B cell (primary cell): ENCODE measurements around the gene IBA57. TPM values are rescaled to one million over a fixed set of nuclear protein-coding genes. Genes with fewer than 3 reads are reported as not detected.

Experiments used
- ATAC-seq: fragments of 200-7000 bp; cut with Tn5 transposase; one replicate; pipeline ENCODE4 v1.10.0; 2021; ENCODE audit warnings: low read depth, mild to moderate bottlenecking, moderate number of reproducible peaks, moderate library complexity
- CTCF ChIA-PET: fragments of 350-600 bp; sonication (Branson Sonifier 250); formaldehyde crosslinking; loops from one replicate; lab custom pipeline; 2021; ENCODE audit warnings: antibody characterized with exemption, inconsistent platforms; lab: Charles Lee
- POLR2A ChIA-PET: fragments of 350-600 bp; sonication (Branson Sonifier 250); formaldehyde crosslinking; loops from one replicate; lab custom pipeline; 2021; ENCODE audit warnings: antibody characterized with exemption; lab: Charles Lee
- DNase-seq: peaks from one replicate; pipeline ENCODE4 v3.0.0; 2013
- H2AFZ ChIP-seq: 2 replicates; pipeline ENCODE4 v1.6.1; 2012; ENCODE audit warnings: mild to moderate bottlenecking, low read depth, low read length; ENCODE audit not compliant: insufficient read depth, poor library complexity, severe bottlenecking
- H3K27ac ChIP-seq, 2 donors: 1 replicate in 1 of 2; 2 replicates in 1 of 2; pipeline ENCODE4 v1.5.1; 2012 to 2013; ENCODE audit warnings: low read length in 2 of 2, mild to moderate bottlenecking in 2 of 2, moderate library complexity in 1 of 2
- H3K27me3 ChIP-seq, 4 experiments: fragments of 200-600 bp in 1 of 4; sonication (generic) in 1 of 4; replicated peaks in 1 of 4; 1 replicate in 2 of 4; 2 replicates in 2 of 4; pipeline versions ENCODE4 v1.6.1 to v1.7.0; 2013 to 2016; ENCODE audit warnings: low read length in 3 of 4, mild to moderate bottlenecking in 2 of 4, mixed read lengths in 1 of 4, moderate library complexity in 1 of 4; ENCODE audit not compliant: insufficient read depth in 4 of 4, control insufficient read depth in 3 of 4; ENCODE audit errors: control extremely low read depth in 1 of 4
- H3K36me3 ChIP-seq, 2 experiments: replicated peaks in 1 of 2; 1 replicate in 1 of 2; 2 replicates in 1 of 2; pipeline versions ENCODE4 v1.6.1 to v1.7.1; 2013; ENCODE audit warnings: low read length in 1 of 2; ENCODE audit not compliant: insufficient read depth in 2 of 2, control insufficient read depth in 1 of 2; ENCODE audit errors: control extremely low read depth in 1 of 2, extremely low read depth in 1 of 2
- H3K4me1 ChIP-seq, 2 donors: fragments of 200-600 bp in 1 of 2; sonication (generic) in 1 of 2; 1 replicate in 1 of 2; 2 replicates in 1 of 2; pipeline versions ENCODE4 v1.5.1 to v1.6.1; 2013 to 2017; ENCODE audit warnings: low read length in 2 of 2; ENCODE audit not compliant: control insufficient read depth in 2 of 2, insufficient read depth in 2 of 2
- H3K4me2 ChIP-seq: replicated peaks from 2 replicates; pipeline ENCODE3; 2012; ENCODE audit warnings: mild to moderate bottlenecking, low read depth, low read length; ENCODE audit not compliant: poor library complexity, severe bottlenecking
- H3K4me3 ChIP-seq, 5 experiments: fragments of 200-600 bp in 1 of 5; sonication (generic) in 1 of 5; 1 replicate in 3 of 5; 2 replicates in 2 of 5; pipeline versions ENCODE4 v1.5.1 to v1.7.0; 2011 to 2016; ENCODE audit warnings: low read length in 4 of 5, mild to moderate bottlenecking in 4 of 5, low read depth in 2 of 5, control low read depth in 1 of 5, moderate library complexity in 1 of 5; ENCODE audit not compliant: insufficient read depth in 1 of 5; ENCODE audit errors: control extremely low read depth in 1 of 5, extremely low read depth in 1 of 5
- H3K79me2 ChIP-seq: fragments of 200-600 bp; sonication (generic); one replicate; pipeline ENCODE4 v1.6.0; 2016; ENCODE audit warnings: low read length; ENCODE audit not compliant: control insufficient read depth, insufficient read depth
- H3K9ac ChIP-seq: fragments of 200-600 bp; sonication (generic); 2 replicates; pipeline ENCODE4 v1.6.1; 2017; ENCODE audit warnings: mild to moderate bottlenecking, low read length, moderate library complexity
- H3K9me3 ChIP-seq, 3 donors: one replicate each; pipeline versions ENCODE4 v1.6.1 to v1.7.1; 2013; ENCODE audit warnings: low read length in 2 of 3; ENCODE audit not compliant: control insufficient read depth in 2 of 3, insufficient read depth in 1 of 3; ENCODE audit errors: control extremely low read depth in 1 of 3
- H4K20me1 ChIP-seq: 2 replicates; pipeline ENCODE4 v1.6.0; 2012; ENCODE audit warnings: mild to moderate bottlenecking, low read length; ENCODE audit not compliant: insufficient read depth, control insufficient read depth, poor library complexity, severe bottlenecking
- H3K27ac Mint-ChIP-seq: one replicate; pipeline ENCODE4 v1.8.0; 2021; ENCODE audit warnings: mixed read lengths
- H3K27me3 Mint-ChIP-seq: one replicate; pipeline ENCODE4 v1.8.0; 2021; ENCODE audit warnings: mixed read lengths
- H3K4me1 Mint-ChIP-seq: one replicate; pipeline ENCODE4 v1.8.0; 2021; ENCODE audit warnings: mixed read lengths
- H3K4me3 Mint-ChIP-seq: one replicate; pipeline ENCODE4 v1.8.0; 2021; ENCODE audit warnings: mixed read lengths
- H3K9me3 Mint-ChIP-seq: one replicate; pipeline ENCODE4 v1.8.0; 2022; ENCODE audit warnings: mixed read lengths; ENCODE audit not compliant: insufficient read depth
- EZH2 ChIP-seq: IDR thresholded peaks from 2 replicates; pipeline ENCODE4 v1.6.1; 2012; ENCODE audit warnings: borderline replicate concordance, low read depth, mild to moderate bottlenecking, moderate library complexity, low read length; ENCODE audit not compliant: insufficient read depth, poor library complexity, severe bottlenecking
- WGBS: methylation state at CpG from one replicate; pipeline ENCODE4 v1.1.5; 2013; ENCODE audit warnings: missing lambda C conversion rate; ENCODE audit not compliant: insufficient coverage; 5-methylcytosine and 5-hydroxymethylcytosine counted together
- intact Hi-C: fragments of 100-400 bp; cut with micrococcal nuclease; formaldehyde crosslinking; loops from one replicate; pipeline ENCODE4 v1.10.0; 2022
- polyA plus RNA-seq: library from polyadenylated mRNA; depleted of rRNA; stranded (reverse); fragments of >200 nt; gene quantifications from 2 replicates; pipeline ENCODE4 v1.2.3, GENCODE V29; 2012
- total RNA-seq, 2 donors: library from RNA; stranded (reverse); fragments of 120-200 nt in 1 of 2; gene quantifications; 1 replicate in 1 of 2; 2 replicates in 1 of 2; pipeline versions ENCODE4 v1.2.3 to v1.2.4, GENCODE V29; 2013 to 2022
- TF ChIP-seq, protein P1 (sequence below): fragments of 200-600 bp; IDR thresholded peaks from one replicate; pipeline ENCODE4 v1.8.0; 2022; ENCODE audit warnings: antibody characterized with exemption, mild to moderate bottlenecking

Gene IBA57
- total and polyA plus RNA-seq, 2 donors (not counting 1 experiment from before 2014, with no cell fraction given) = 5.2 to 12.8 TPM

- no peaks in the 10 kb centered on the region for H3K27me3 Mint-ChIP-seq
- Histone ChIP-seq H3K4me3 (no peak overlapping the region), H3K4me2 (no peak overlapping the region), H3K4me1 (peaks cover under 1 to 8% of the 10 kb centered on the region in 2 donors), H3K9me3 (no peaks in the 10 kb centered on the region), H3K9ac (no peak overlapping the region), H3K36me3 (peaks cover 0 to 39% of the 10 kb centered on the region in 2 experiments), H4K20me1 (peaks cover 62% of the 10 kb centered on the region), H2AFZ (no peak overlapping the region), H3K79me2 (peaks cover 27% of the 10 kb centered on the region), H3K27me3 (no peaks in the 10 kb centered on the region), H3K27ac (no peak overlapping the region)
- 87% methylated on average over 8 of the region's 8 CpGs for WGBS
- no peaks in the 10 kb centered on the region for H3K9me3 Mint-ChIP-seq
- ChIA-PET CTCF (interaction anchor here (1.0 kb wide), 1 partner anchor 16 kb away, joined by 3 read pairs; the partner anchor contains the start of gene IBA57), POLR2A (interaction anchor here (0.6 kb wide), 1 partner anchor 60 kb away, joined by 3 read pairs; no protein-coding TSS in a partner anchor)
- H3K27ac Mint-ChIP-seq = no peak overlapping the region
- peaks cover 3% of the 10 kb centered on the region for H3K4me1 Mint-ChIP-seq
- TF ChIP-seq, protein P1, sequence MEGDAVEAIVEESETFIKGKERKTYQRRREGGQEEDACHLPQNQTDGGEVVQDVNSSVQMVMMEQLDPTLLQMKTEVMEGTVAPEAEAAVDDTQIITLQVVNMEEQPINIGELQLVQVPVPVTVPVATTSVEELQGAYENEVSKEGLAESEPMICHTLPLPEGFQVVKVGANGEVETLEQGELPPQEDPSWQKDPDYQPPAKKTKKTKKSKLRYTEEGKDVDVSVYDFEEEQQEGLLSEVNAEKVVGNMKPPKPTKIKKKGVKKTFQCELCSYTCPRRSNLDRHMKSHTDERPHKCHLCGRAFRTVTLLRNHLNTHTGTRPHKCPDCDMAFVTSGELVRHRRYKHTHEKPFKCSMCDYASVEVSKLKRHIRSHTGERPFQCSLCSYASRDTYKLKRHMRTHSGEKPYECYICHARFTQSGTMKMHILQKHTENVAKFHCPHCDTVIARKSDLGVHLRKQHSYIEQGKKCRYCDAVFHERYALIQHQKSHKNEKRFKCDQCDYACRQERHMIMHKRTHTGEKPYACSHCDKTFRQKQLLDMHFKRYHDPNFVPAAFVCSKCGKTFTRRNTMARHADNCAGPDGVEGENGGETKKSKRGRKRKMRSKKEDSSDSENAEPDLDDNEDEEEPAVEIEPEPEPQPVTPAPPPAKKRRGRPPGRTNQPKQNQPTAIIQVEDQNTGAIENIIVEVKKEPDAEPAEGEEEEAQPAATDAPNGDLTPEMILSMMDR = no peak
- no peak for TF ChIP-seq EZH2
- H3K4me3 Mint-ChIP-seq = no peak overlapping the region
- ATAC-seq (no peak), DNase-seq (no peak)
- intact Hi-C loops = no loop called here
Measured at GRCh38 chr1:228148935-228149405, 16.6 kb upstream of the IBA57 start.

- no peak within 1 kb of the TSS for H3K27ac ChIP-seq
- POLR2A ChIA-PET = interaction anchor here (0.6 kb wide), 1 partner anchor 60 kb away, joined by 3 read pairs; no protein-coding TSS in a partner anchor
- Mint-ChIP-seq H3K4me1 (no peaks in the 10 kb centered on the region), H3K27me3 (no peaks in the 10 kb centered on the region), H3K4me3 (no peak within 1 kb of the TSS), H3K9me3 (no peaks in the 10 kb centered on the region), H3K27ac (no peak within 1 kb of the TSS)
- peaks cover 21% of the 10 kb centered on the region for H3K79me2 ChIP-seq
- TF ChIP-seq EZH2 = no peak
- TF ChIP-seq, protein P1 = no peak
- peaks cover 56% of the 10 kb centered on the region for H4K20me1 ChIP-seq
- peaks cover 0 to 39% of the 10 kb centered on the region in 2 experiments for H3K36me3 ChIP-seq
- DNase-seq (no peak), ATAC-seq (no peak)
- H3K4me1 ChIP-seq = peaks cover 0 to 2% of the 10 kb centered on the region in 2 donors
- H2AFZ ChIP-seq = no peak within 1 kb of the TSS
- no peaks in the 10 kb centered on the region for H3K27me3 ChIP-seq
- no peaks in the 10 kb centered on the region for H3K9me3 ChIP-seq
- no peak within 1 kb of the TSS for H3K4me3 ChIP-seq
- H3K9ac ChIP-seq = no peak within 1 kb of the TSS
- no peak within 1 kb of the TSS for H3K4me2 ChIP-seq
- CTCF ChIA-PET = no interaction called here
- intact Hi-C loops = no loop called here
- WGBS = 95% methylated on average over 14 of the region's 17 CpGs
Measured at GRCh38 chr1:228149406-228150119, 16.0 kb upstream of the IBA57 start, which contains the start of gene GJC2. Gene GJC2 (plus strand): TSS chr1:228149930. CDS start chr1:228157759, 7,829 bp downstream.
